Measurements from ENCODE around the gene CDH19. TPM values are rescaled to one million over a fixed set of nuclear protein-coding genes. Genes with fewer than 3 reads are reported as not detected.
"Not testable (repeated sequence)": the region's sequence is repeated elsewhere in the genome, so short reads cannot be mapped to it uniquely, and the experiment has no call there.

The CDH19 gene
- total RNA-seq, 1 experiment from 2014 or later: 76.4 TPM

DNA sequence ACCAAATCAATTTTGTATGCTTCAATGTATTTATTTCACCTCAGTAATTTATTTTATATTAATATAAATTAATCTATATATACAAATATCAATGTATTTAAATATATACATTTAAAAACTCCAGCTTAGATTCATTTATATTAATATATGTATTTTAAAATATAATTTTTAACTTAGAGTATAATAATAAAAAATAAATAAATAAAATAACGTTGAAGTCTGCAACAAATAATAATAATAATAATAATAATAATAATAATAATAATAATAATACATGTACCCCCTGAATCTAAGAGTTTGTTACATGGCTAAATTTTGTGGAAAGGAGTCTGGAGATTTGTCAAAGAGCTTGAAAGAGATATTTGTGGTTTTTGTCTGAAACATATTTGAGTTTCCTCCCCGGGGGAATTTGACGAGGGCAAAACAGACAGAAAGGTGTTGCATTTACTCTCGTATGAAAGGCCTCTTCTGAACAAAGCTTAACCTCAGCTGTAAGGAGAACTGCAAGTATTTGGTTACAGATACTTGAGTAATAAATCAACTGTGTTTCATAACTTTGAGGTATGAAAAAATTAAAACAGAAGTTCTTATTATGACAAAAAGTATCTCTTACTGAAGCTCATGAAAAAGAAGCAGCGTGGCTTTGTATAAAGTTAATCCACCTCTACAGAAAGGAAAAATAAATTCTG, 93.4 kb downstream of the CDH19 start:
- DNase-seq (ENCODE audit: low read depth, low spot score): peak; percentile 41
- in situ Hi-C loops (cut with HindIII; ENCODE audit: low pct_unique_long_range_greater_than_20kb, low sequenced_read_pairs): no loop called here

DNA sequence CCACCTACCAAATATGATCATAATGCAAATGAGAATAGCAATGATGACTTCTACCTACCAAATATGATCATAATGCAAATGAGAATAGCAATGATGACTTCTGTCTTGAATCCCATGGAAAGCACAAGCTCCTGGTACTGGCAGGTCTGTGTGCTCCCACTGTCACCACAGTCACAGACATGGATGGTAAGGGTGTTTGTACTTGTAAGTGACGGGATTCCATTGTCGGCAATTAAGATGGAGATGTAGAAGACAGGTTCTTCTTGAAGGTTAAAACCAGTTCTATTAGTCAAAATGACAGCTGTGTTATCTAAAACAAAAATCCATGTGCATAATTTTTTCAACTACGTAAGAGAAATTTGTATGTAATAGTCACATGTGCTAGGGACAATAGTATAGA, 95.0 kb downstream of the CDH19 start:
- in situ Hi-C loops (cut with HindIII; ENCODE audit: low pct_unique_long_range_greater_than_20kb, low sequenced_read_pairs): no loop called here
- no peak for DNase-seq (ENCODE audit: low read depth, low spot score)

DNA sequence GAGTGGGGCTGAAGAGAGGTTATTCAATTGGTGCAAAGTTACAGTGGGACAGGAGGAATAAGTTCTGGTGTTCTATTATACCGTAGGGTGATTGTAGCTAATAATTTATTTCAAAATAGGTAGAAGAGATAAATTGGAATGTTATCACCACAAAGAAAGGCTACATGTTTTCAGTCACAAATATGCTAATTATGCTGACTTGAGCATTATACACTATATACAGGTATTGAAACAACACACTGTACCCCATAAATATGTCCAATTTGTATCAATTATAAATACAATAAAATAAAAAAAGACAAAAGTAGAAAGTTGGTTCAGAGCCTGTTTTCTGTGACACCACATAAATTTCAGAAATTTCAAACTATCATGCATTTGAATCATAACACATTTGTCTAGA, 97.7 kb downstream of the CDH19 start:
- no peak for DNase-seq (ENCODE audit: low read depth, low spot score)
- in situ Hi-C loops (cut with HindIII; ENCODE audit: low pct_unique_long_range_greater_than_20kb, low sequenced_read_pairs): no loop called here

DNA sequence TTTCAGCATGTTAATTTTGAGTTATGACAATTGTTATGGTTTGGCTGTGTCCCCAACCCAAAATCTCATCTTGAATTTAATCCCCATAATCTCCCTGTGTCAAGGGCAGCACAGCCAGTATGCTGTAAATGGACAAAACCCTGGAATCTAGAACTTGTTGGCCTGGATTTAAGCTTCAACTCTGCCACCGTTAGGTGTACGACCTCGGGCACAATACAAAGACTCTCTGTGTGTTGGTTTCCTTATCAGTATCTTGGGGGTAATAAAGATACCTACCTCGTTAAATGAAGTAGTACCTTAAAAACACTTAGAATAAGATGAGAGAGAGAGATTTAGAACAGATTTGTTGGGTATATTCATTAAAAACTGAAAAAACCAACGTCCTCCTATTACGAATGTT, 106.5 kb downstream of the CDH19 start:
- in situ Hi-C loops (cut with HindIII; ENCODE audit: low pct_unique_long_range_greater_than_20kb, low sequenced_read_pairs): no loop called here

DNA sequence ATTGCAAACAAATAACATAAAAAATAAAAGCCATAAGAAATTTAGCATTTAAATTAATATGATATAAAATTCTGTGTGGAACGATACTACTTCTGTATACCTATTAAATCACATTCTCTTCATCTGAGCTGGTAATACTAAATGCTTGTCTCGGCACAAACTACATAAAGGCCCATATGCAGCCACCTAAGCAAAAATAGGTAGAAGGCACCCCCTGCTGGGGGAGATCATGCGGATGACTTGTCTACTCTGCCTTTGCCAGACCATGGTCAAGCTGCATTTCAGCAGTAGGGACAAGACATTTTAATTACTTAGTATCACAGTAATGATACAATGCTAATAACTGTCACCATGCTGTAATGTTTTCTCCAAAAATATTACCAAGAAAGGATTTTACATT, 108.0 kb downstream of the CDH19 start:
- in situ Hi-C loops (cut with HindIII; ENCODE audit: low pct_unique_long_range_greater_than_20kb, low sequenced_read_pairs): no loop called here
- DNase-seq (ENCODE audit: low read depth, low spot score): peak; percentile 80

More for the DNA sequence above, 106.5 kb downstream of the CDH19 start:
- no peak for DNase-seq (ENCODE audit: low read depth, low spot score)

DNA sequence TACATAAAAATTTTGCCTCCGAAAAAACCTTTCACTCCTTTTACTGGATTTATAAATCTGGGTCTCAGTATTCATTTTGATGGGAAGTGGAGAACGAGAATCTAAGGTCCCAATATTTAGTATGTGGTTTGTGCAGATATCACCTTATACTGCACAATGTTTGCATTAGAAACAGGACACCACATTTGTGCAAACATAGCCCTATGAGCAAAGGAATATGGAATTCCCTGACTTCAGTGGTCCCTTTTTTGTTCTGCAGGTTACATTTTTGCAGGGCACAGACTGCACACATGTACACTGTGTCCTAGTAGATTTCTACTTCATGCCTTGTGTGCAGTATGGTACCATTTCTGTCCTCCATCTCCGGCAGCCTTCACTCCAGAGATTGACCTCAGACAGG, 130.0 kb downstream of the CDH19 start:
- no peak for DNase-seq (ENCODE audit: low read depth, low spot score)
- in situ Hi-C loops (cut with HindIII; ENCODE audit: low pct_unique_long_range_greater_than_20kb, low sequenced_read_pairs): no loop called here

DNA sequence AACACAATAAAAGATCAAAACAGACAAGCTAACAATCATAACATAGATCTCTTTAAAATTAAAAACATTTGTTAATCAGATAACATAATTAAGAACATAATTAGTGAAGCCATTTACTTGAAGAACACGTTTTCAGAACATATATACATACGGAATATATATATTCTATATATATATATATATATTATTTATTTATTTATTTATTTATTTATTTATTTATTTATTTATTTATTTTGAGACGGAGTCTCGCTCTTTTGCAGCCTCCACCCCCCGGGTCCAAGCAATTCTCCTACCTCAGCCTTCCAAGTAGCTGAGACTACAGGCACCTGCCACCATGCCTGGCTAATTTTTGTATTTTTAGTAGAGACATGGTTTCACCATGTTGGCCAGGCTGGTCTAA, 137.7 kb downstream of the CDH19 start:
- in situ Hi-C loops (cut with HindIII; ENCODE audit: low pct_unique_long_range_greater_than_20kb, low sequenced_read_pairs); DNase-seq (ENCODE audit: low read depth, low spot score): not testable (repeated sequence)

DNA sequence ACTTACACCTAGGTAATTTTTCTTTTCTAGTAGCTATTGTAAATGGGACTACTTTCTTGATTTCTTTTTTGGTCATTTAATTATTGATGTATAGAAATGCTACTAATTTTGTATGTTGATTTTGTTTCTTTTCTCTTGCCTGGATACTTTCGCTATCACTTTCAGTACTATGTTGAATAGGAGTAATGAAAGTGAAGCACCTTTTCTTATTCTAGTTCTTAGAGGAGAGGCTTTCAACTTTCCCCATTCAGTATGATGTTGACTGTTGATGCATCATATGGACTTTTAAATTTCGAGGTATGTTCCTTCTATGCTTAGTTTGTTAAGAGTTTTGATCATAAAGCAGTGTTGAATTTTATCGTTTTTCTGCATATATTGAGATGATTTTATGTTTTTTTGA, 142.5 kb downstream of the CDH19 start:
- in situ Hi-C loops (cut with HindIII; ENCODE audit: low pct_unique_long_range_greater_than_20kb, low sequenced_read_pairs): no loop called here
- DNase-seq (ENCODE audit: low read depth, low spot score): no peak

DNA sequence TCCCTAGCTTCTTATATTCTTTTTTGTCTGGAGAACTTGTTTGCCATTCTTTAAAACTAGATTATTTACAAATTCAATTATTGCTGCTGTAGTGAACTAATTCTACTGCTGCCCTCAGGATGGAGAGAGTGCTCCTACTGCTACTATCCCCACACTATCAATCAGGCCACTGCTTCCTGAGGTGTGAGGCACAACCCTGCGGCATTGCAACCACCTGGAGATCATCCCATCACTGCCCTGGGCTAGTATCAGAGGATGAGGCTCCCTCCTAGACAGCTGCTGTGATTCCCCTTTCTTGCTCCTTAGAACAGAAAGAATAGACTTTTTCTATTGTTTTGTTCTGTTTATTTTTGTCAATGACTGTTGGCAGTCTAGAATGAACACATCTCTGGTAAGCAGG, 146.6 kb downstream of the CDH19 start:
- DNase-seq (ENCODE audit: low read depth, low spot score): no peak
- in situ Hi-C loops (cut with HindIII; ENCODE audit: low pct_unique_long_range_greater_than_20kb, low sequenced_read_pairs): no loop called here
